ENCODE measurements around the gene BNC2. TPM values are rescaled to one million over a fixed set of nuclear protein-coding genes. Genes with fewer than 3 reads are reported as not detected.

BNC2 gene
- total and polyA plus RNA-seq, 2 of the 13 experiments (the other 11 are each of a cell fraction or from before 2014, with no cell fraction given) = not detected

GRCh38 chr9:16704116-16705110 is 166.1 kb downstream of the BNC2 start:
- POLR2A ChIA-PET = no interaction called here
- Histone ChIP-seq H3K36me3 (replicated peaks in 1 of 2; ENCODE audit: control insufficient read depth in 1 of 2, insufficient read depth in 2 of 2, low read length in 2 of 2) (no peaks in the 10 kb centered on the region), H3K9ac (ENCODE audit: insufficient read depth, low read depth, low read length) (no peak overlapping the region), H3K79me2 (ENCODE audit: insufficient read depth, low read length) (no peaks in the 10 kb centered on the region), H3K4me2 (ENCODE audit: low read depth, low read length) (no peak overlapping the region), H3K4me1 (ENCODE audit: insufficient read depth, low read length) (no peaks in the 10 kb centered on the region), H3K27ac (ENCODE audit: extremely low read length, insufficient read depth, low read length) (no peak overlapping the region), H3K27me3 (ENCODE audit: control insufficient read depth in 1 of 2, insufficient read depth in 2 of 2, low read length in 2 of 2) (no peaks in the 10 kb centered on the region), H4K20me1 (ENCODE audit: insufficient read depth, low read length) (no peaks in the 10 kb centered on the region), H3K9me3 (ENCODE audit: low read length) (no peaks in the 10 kb centered on the region), H3K4me3 (replicated peaks in 1 of 3; ENCODE audit: insufficient read depth in 1 of 3, low read depth in 2 of 3, low read length in 3 of 3) (no peak overlapping the region), H2AFZ (ENCODE audit: low read length) (no peak overlapping the region)
- FAIRE-seq (no peak), ATAC-seq (no peak), DNase-seq (ENCODE audit: low spot score) (no peak)
- TF ChIP-seq EED (CRISPR knock-in tag; IDR thresholded peaks at IDR 0.05) (no peak), ZNF10 (CRISPR knock-in tag; IDR thresholded peaks at IDR 0.05; ENCODE audit: borderline replicate concordance, low read depth) (no peak), HBP1 (CRISPR knock-in tag; IDR thresholded peaks at IDR 0.05; ENCODE audit: low read depth) (no peak), ZNF570 (CRISPR knock-in tag; IDR thresholded peaks at IDR 0.05; ENCODE audit: borderline replicate concordance) (no peak), ZNF180 (CRISPR knock-in tag; IDR thresholded peaks at IDR 0.05; ENCODE audit: borderline replicate concordance, low read depth) (no peak), HMG20B (CRISPR knock-in tag; conservative IDR thresholded peaks at IDR 0.05) (no peak), IKZF4 (CRISPR knock-in tag; IDR thresholded peaks at IDR 0.05; ENCODE audit: borderline replicate concordance, low read depth, not compliant biosample characterization) (no peak), ARNTL (CRISPR knock-in tag; IDR thresholded peaks at IDR 0.05) (no peak), CREBL2 (CRISPR knock-in tag; IDR thresholded peaks at IDR 0.05; ENCODE audit: borderline replicate concordance) (no peak), SP1 (IDR thresholded peaks at IDR 0.05) (no peak), SP1 (CRISPR knock-in tag; IDR thresholded peaks at IDR 0.05) (no peak), ZNF281 (CRISPR knock-in tag; IDR thresholded peaks at IDR 0.05; ENCODE audit: borderline replicate concordance) (no peak), POLR2G (IDR thresholded peaks at IDR 0.05; ENCODE audit: low read depth, low read length) (no peak), MLXIP (CRISPR knock-in tag; IDR thresholded peaks at IDR 0.05; ENCODE audit: borderline replicate concordance) (no peak), DPF2 (CRISPR knock-in tag; IDR thresholded peaks at IDR 0.05; ENCODE audit: borderline replicate concordance, low read depth) (no peak), STAG1 (CRISPR knock-in tag; IDR thresholded peaks at IDR 0.05) (no peak), RFX3 (CRISPR knock-in tag; IDR thresholded peaks at IDR 0.05) (no peak)
- intact Hi-C loops (cut with micrococcal nuclease; ENCODE audit: unreplicated experiment) = no loop called here
- 10% methylated on average over 11 of the region's 12 CpGs for WGBS (ENCODE audit: low lambda C conversion rate)
- CTCF ChIA-PET (ENCODE audit: low intra/inter-chr PET ratio, low total read pairs) = no interaction called here
- in situ Hi-C loops (cut with HindIII; ENCODE audit: extremely low pct_ligation_motif_present, low pct_unique_long_range_greater_than_20kb) = no loop called here
- BruUV-seq (replicated peaks) = no TSS peak
